Activated CD4-positive, alpha-beta T cell treated with anti-CD3 and anti-CD28 coated beads for 4 hours (primary cell): ENCODE measurements around the gene NFATC2.
"Not testable (repeated sequence)": the region's sequence is repeated elsewhere in the genome, so short reads cannot be mapped to it uniquely, and the experiment has no call there.

Source experiments
- DNase-seq, 2 donors: peaks; one replicate each; pipeline ENCODE4 v3.0.0-alpha.2; 2020

Gene NFATC2

GRCh38 chr20:51468636-51469035, 73.9 kb downstream of the NFATC2 start:
- no peak for DNase-seq

DNA sequence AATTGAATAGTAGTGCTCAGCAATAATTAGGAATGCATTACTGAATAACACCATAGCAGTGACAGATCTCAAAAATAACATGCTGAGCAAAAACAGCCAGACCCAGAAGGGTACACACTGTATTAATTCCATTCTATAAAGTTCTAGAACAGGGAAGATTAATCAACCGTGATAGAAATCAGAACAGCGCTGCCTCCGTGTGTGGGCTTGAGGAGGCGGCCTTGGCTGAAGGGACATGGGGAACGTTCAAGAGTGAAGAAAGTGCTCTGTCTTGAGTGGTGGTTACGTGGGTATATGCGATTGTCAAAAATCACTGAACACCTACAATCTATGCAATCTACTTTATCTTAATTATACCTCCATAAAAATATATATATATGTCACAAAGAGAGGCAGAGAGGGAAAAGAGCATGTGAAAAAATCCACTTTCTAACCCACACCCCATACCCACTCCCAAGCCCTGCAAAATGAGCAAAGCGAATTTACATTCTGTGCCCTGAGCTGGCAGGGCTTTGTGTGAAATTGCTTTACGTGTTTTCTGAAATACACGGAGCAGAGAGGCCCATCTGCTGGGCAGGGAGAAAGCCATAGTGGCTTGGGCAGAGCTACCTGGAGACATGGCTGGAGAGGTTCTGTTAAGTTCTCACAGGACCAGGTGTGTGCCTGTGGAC, 74.4 kb downstream of the NFATC2 start:
- no peak for DNase-seq

DNA sequence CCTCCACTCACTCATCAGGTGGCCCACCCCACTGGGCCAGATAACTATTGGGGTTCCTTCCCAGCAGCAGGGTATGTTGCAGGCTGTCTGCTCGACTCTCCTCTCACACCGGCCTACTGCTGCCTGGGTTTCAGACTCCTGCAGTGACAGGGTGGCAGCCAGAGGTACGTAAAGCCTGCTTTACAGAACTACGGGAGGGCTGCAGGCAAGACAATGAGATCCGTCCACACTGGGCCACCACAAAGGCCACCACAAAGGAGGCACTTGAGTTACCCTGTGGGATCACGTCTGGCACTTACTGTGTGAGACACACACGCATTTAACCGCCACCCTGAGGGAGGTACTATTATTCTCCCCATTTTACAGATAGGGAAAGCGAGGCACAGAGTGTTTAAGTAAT, 78.5 kb downstream of the NFATC2 start:
- DNase-seq, result no peak

DNA sequence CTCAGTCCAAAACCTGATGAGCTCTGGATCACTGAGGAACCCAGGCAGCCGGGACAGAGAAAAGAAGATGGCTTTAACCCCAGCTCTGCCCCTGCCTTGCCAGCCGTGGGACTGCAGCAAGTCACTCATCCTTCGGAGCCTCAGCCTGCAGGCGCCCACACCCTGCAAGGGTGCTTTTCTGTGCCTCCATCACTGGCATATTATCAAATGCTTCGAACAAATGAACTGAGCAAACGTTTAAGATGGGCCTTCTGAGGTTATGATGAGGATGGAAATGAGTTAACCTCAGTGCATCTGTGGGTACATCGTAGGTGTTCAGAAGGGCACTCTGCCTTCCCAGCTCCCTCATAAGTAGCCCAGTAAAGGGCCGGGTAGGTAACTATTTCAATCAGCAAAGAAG, 79.0 kb downstream of the NFATC2 start:
- DNase-seq, result no peak

GRCh38 chr20:51462566-51463276, 79.8 kb downstream of the NFATC2 start:
- no peak for DNase-seq

- not testable (repeated sequence) for DNase-seq
These were observed 80.7 kb downstream of the NFATC2 start for GRCh38 chr20:51461846-51462245.

DNA sequence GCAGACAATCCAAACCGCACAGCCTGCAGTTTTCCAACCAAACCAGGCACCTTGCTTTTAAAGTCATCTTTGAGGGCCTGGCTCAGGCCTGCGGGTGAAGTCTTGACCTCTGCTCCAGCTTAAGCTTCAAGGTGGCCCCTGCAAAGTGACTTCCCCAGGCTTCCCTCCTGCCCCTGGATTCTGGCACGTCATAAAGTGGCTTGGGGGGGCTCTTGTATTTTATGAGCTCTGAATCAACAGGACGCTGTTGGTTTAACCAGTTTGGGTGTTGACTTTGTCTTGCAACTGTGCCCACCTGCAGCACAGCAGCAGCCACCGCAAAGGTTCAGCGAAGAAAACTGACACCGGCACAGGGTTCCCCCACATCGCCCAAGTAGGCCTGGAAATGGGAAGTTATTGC, 81.2 kb downstream of the NFATC2 start:
- DNase-seq, result no peak

GRCh38 chr20:51460569-51461265, 81.8 kb downstream of the NFATC2 start:
- no peak for DNase-seq

GRCh38 chr20:51460163-51460562, 82.4 kb downstream of the NFATC2 start:
- no peak for DNase-seq

DNA sequence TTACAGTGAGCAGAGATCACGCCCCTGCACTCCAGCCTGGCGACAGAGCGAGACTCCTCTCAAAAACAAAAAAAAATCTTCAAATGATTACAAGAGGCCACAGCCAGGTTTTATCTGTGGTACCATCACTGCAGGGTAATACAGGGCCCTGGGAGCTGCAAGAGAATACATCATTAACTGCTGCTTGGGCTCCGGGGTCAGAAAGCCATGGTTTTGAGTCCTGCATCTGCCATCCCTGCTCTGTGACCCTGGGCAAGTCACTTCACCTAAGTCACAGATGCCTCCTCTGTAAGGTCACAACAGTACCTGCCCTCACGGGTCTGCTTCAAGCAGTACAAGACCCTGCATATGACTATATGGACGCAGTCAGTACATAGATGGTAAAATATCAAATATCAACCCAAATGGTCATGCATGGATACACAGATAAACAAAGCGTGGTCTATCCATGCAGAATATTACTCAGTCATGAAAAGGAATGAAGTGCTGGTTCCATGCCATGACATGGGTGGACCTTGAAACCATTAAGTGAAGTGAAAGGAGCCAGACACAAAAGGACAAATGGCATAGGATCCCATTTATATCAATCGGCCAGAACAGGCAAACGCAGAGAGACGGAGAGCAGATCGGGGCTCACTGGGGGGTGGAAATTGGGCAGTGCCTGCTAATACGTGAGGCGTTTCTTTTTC, 83.6 kb downstream of the NFATC2 start:
- DNase-seq, result no peak

GRCh38 chr20:51457533-51457932, 85.0 kb downstream of the NFATC2 start:
- DNase-seq, result no peak

DNA sequence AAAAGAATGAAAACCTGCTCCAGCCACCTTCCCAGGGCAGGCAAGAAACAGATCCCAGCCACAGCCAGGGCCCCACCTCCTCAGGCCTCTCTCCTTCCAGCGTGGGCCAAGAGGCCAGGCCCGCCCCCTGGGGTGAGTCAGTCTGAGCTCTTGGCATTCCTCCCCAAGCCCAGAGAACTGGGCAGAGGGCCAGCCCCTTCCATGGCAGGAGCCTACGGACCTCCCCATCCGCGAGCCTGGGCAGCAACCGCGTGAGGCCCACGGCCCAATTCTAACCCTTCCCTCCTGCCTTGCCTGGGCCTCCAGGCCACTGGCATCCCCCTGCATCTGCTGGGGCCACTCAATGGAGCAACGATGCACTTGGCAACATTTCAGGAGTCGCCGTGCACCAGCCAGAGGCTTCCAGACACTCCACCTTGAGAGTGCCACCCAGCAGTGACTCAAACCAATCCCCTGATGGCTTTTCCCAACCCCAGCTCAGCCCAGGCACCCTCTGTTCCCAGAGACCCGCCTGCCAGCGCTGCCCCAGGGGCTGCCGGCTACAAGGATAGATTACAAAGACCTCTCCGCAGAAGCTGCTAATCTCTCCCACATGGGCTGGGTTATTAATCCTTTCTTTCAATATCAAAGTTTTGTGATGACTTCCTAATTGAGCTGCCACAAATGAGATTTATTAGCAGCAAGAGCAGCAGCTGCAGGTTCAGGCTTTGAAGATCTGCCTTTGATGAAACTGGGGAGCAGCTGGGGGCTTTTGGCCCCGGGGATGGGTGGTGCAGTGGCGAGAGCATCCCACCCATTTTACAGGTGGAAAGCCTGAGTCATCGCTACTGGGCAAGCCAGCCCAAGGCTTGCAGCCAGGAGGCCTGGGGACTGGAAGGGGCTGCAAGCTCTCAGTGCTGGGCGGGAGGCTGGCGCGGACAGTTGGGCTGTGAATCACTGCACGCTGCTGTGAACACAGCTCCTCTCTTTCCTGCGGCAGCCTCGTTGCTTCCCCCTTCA, 85.7 kb downstream of the NFATC2 start:
- DNase-seq, result no peak

- DNase-seq, result no peak
These were observed 88.2 kb downstream of the NFATC2 start for GRCh38 chr20:51454250-51454865.

GRCh38 chr20:51452734-51453365, 89.7 kb downstream of the NFATC2 start:
- DNase-seq, result no peak

GRCh38 chr20:51452091-51452613, 90.4 kb downstream of the NFATC2 start:
- DNase-seq, result no peak

- no peak for DNase-seq
These were observed 91.0 kb downstream of the NFATC2 start for GRCh38 chr20:51451484-51451883.

DNA sequence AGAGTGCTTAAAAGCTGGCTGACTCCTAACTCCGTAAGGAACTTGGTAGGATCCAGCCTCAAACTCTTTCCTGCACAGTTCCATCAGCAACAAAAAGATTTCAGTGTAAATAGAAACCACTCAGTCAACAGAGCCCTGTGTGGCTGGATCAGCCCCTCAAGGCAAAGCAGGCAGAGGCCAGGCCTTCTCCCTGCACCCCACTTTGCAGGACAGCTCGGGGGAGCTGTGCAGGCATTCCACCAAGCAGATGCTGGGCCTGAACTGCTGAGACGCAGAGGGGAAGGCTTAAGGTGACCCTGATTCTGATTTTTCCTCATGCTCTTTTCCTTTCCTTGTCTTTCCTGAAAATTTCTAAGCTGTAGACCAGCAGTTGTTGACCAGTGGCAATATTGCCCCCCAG, 91.5 kb downstream of the NFATC2 start:
- no peak for DNase-seq

GRCh38 chr20:51450221-51450712, 92.3 kb downstream of the NFATC2 start:
- no peak for DNase-seq

- DNase-seq, result no peak
These were observed 92.9 kb downstream of the NFATC2 start for GRCh38 chr20:51449498-51450220.

GRCh38 chr20:51447765-51448148, 94.8 kb downstream of the NFATC2 start:
- DNase-seq, result no peak
